MM.1S (cell line): ENCODE measurements around the gene PGD.

Experiments
- EZH2 ChIP-seq: fragments of 300-600 bp; sonication (generic); optimal IDR thresholded peaks from 2 replicates; pipeline ENCODE3; 2017; ENCODE audit warnings: low read depth, mild to moderate bottlenecking, antibody characterized with exemption, low read length, mixed read lengths
- EZH2phosphoT487 ChIP-seq: fragments of 300-600 bp; sonication (generic); IDR thresholded peaks from 2 replicates; pipeline ENCODE4 v1.6.1; 2018; ENCODE audit warnings: antibody characterized with exemption, low read length
- TF ChIP-seq, protein P1 (sequence below): fragments of 300-600 bp; sonication (generic); IDR thresholded peaks from 2 replicates; pipeline ENCODE4 v1.5.1; 2016; ENCODE audit warnings: antibody characterized with exemption, low read length, mixed read lengths

DNA sequence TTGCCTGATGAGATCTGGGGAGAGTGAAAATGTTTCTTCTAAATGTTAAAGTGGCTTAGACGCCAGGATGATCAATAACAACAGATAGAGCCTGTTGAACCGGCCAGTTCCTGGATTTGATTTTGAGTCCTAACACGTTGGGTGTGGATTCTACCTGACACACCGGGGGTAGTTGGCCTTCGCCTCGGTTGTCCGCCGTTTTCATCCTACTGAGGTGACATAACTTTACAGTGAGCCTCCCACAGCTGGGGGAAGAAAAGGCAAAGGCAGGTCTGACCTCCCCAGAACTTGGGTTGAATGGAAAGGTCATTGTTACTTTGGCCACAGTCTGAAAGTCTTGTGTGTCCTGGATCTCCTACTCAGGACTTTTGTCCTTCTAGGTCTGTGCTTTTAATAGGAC is 1.1 kb downstream of the PGD start:
- no peak for TF ChIP-seq EZH2
- TF ChIP-seq, protein P1, sequence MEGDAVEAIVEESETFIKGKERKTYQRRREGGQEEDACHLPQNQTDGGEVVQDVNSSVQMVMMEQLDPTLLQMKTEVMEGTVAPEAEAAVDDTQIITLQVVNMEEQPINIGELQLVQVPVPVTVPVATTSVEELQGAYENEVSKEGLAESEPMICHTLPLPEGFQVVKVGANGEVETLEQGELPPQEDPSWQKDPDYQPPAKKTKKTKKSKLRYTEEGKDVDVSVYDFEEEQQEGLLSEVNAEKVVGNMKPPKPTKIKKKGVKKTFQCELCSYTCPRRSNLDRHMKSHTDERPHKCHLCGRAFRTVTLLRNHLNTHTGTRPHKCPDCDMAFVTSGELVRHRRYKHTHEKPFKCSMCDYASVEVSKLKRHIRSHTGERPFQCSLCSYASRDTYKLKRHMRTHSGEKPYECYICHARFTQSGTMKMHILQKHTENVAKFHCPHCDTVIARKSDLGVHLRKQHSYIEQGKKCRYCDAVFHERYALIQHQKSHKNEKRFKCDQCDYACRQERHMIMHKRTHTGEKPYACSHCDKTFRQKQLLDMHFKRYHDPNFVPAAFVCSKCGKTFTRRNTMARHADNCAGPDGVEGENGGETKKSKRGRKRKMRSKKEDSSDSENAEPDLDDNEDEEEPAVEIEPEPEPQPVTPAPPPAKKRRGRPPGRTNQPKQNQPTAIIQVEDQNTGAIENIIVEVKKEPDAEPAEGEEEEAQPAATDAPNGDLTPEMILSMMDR: no peak
- no peak for TF ChIP-seq EZH2phosphoT487
